Measurements from ENCODE around the gene DPAGT1.

DPAGT1 gene

GRCh38 chr11:119057000-119057769 lies 44.5 kb downstream of the DPAGT1 start, which contains the start of gene HYOU1 (continued):
- TF ChIP-seq ZNF398 (tag by site-specific recombination; IDR thresholded peaks at IDR 0.05) (peak; percentile 8; the same call in 1 of the 2 replicates), KLF7 (tag by site-specific recombination; IDR thresholded peaks at IDR 0.05; ENCODE audit: borderline replicate concordance) (no peak), ZBTB20 (tag by site-specific recombination; IDR thresholded peaks at IDR 0.05) (peak; percentile 37; the same call in 1 of the 2 replicates), CTCF (tag by site-specific recombination; IDR thresholded peaks at IDR 0.05) (peak; percentile 62), PRDM10 (tag by site-specific recombination; IDR thresholded peaks at IDR 0.05) (peak; percentile 97), ZEB2 (tag by site-specific recombination; IDR thresholded peaks at IDR 0.05) (0 out of 2 replicates have a peak, but pooled peaks have one; percentile 45), SP7 (tag by site-specific recombination; IDR thresholded peaks at IDR 0.05) (no peak), SP2 (tag by site-specific recombination; IDR thresholded peaks at IDR 0.05) (peak; percentile 91), ZBTB17 (tag by site-specific recombination; IDR thresholded peaks at IDR 0.05) (peak; percentile 84), ZNF2 (tag by site-specific recombination; IDR thresholded peaks at IDR 0.05) (no peak), ZSCAN4 (tag by site-specific recombination; IDR thresholded peaks at IDR 0.05) (no peak), KLF17 (tag by site-specific recombination; IDR thresholded peaks at IDR 0.05) (0 out of 2 replicates have a peak, but pooled peaks have one; percentile 73), ZNF704 (tag by site-specific recombination; IDR thresholded peaks at IDR 0.05) (no peak), ZNF274 (IDR thresholded peaks at IDR 0.05; ENCODE audit: low read length) (no peak), ZNF274 (tag by site-specific recombination; IDR thresholded peaks at IDR 0.05; ENCODE audit: borderline replicate concordance) (no peak), ZNF341 (tag by site-specific recombination; IDR thresholded peaks at IDR 0.05; ENCODE audit: low read depth) (peak; percentile 82), ZNF629 (tag by site-specific recombination; IDR thresholded peaks at IDR 0.05) (peak; percentile 36; the same call in 1 of the 2 replicates), ZBTB11 (tag by site-specific recombination; conservative IDR thresholded peaks at IDR 0.05; ENCODE audit: low read depth) (peak; percentile 72), REST (tag by site-specific recombination; IDR thresholded peaks at IDR 0.05) (no peak), ZBTB8A (tag by site-specific recombination; IDR thresholded peaks at IDR 0.05) (peak; percentile 49)
